DMS 273 treated with DMSO at 0.1 percent for 48 hours (cell line): ENCODE data around the gene ATP4A.
"Not testable (repeated sequence)": the region's sequence is repeated elsewhere in the genome, so short reads cannot be mapped to it uniquely, and the experiment has no call there.

ENCODE experiments used
- DNase-seq: peaks from one replicate; lab custom pipeline; 2025; lab: John Stamatoyannopoulos, UW

Gene ATP4A

DNA sequence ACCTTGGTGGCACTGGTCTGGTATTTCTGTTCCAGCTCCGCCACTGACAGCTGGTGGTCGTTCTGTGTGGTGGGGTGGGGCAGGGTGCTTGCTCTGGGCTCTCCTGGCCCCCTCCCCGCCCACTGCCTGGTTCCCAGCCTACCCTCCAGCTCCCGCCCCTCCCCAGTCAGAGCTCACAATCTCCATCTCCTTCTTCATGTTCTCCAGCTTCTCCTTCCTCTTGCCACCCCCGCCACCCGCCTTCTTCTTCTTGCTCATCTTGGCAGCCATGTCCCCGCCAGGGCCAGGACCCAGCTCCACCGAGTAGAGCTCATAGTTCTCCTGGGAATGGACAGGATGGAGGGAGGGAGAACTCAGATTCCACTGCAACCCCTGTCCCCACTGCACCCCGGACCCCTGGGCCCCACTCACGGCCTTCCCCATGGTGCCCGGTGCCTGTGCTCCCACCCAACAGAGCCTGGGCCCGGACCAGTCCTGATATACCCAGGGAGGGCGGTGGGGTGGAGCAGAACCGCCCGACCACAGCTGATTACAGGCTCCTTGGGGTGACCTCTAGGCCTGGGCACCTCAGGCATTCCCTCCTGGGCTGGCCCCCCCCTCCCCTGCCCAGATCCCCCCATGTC lies at the start of gene ATP4A:
TSS of gene ATP4A (minus strand) at position 452 of the 623 bp plus-strand sequence. CDS start at position 423, 29 bp downstream.
- DNase-seq, result no peak

- DNase-seq, result peak; percentile 78
These were observed 49.3 kb upstream of the ATP4A start, which contains the start of gene HAUS5 for GRCh38 chr19:35612559-35613321. TSS of gene HAUS5 (plus strand) at chr19:35612735. CDS start at chr19:35612795, 60 bp downstream.

DNA sequence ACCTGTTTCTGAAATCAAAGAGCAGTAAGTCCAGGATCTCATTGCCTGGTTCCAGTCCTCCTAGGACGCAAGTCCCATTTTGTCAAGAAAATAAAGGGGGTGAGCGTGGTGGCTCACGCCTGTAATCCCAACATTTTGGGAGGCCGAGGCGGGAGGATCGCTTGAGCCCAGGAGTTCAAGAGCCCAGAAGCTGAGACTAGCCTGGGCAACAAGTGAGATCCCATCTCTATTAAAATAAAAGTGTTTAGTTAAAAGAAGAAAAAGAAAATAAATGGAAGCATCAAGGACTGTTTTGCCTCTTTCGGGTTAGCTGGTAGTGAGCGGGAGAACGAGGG lies 48.7 kb upstream of the ATP4A start:
- no peak for DNase-seq

GRCh38 chr19:35609851-35610353 lies 46.4 kb upstream of the ATP4A start:
- DNase-seq, result no peak

DNA sequence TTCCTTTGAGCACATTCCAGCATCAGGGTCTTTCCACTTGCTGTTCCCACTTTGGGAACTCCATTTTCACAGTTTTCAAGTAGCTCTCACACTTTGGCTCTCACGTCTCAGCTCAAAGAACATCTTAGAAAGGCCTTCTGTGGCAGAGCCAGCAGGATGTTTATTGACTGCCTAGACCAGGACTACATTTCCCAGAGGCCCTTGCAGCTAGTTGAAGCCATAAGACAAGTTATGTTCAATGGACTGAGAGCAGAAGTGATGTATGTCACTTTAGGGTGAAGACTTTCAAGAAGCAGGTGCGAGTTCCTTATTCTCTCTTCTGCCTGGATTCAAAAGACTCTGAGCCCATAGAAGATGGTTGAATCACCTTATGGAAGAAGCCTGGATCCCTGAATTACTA lies 44.8 kb upstream of the ATP4A start:
- DNase-seq, result no peak

DNA sequence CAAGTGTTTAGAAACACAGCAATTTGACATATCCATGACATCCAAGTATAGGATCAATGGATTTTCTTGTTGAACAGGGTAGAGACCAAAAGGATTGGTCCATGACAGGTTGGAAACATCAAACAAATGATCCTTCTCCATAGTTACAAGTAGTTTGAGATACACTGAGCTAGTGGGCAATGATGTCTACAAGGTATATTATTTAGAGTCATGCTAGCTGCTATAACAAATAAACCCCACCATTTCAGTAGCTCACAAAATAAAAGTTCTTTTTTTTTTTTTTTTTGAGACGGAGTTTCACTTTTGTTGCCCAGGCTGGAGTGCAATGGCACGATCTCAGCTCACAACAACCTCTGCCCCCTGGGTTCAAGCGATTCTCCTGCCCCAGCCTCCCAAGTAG lies 44.2 kb upstream of the ATP4A start:
- DNase-seq, result no peak

- DNase-seq, result not testable (repeated sequence)
These were observed 43.7 kb upstream of the ATP4A start for GRCh38 chr19:35607170-35607569.

DNA sequence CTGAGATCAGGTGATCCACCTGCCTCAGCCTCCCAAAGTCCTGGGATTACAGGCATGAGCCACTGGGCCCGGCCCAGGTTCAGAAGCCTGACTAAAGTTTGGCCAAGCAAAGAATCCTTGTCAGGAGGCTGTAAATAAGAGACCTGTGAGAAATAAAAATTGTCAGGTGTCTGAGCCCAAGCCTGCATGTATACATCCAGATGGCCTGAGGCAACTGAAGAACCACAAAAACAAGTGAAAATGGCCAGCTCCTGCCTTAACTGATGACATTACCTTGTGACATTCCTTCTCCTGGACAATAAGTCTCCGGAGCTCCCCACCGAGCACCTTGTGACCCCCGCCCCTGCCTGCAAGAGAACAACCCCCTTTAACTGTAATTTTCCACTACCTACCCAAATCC lies 41.0 kb upstream of the ATP4A start:
- DNase-seq, result not testable (repeated sequence)

GRCh38 chr19:35601971-35602370 lies 38.5 kb upstream of the ATP4A start:
- no peak for DNase-seq

DNA sequence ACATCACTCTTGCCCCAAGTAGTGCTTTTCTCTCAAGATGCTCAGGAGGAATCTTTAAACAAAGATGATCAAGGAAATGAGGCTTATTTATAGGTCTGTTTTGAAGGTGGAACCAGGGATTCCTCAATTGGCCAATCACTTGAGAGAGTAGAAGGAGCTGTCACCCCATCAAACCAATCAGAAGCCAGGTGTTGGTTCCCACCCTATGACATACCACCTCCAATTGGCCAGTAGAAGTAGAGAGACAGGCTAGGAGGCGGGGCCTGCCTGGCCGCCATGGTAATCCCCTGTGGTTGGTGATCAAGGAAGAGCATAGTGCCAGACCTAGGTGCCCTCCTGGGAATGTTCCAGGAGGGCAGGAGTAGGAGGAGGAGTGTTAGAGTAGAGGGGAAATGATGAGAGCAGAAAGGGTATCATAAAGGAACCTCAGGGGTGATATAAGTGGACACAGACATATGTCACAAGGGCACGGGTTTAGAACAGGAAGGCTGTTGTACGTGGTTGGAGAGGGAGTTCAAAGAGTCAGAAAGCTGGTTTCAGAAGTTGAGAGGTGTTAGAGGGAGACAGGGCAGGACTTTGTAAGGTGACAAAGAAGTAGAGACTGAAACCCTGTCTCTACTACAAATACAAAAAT lies 33.0 kb upstream of the ATP4A start:
- DNase-seq, result no peak

GRCh38 chr19:35595928-35596327 lies 32.5 kb upstream of the ATP4A start:
- no peak for DNase-seq

GRCh38 chr19:35595026-35595425 lies 31.6 kb upstream of the ATP4A start:
- DNase-seq, result not testable (repeated sequence)

DNA sequence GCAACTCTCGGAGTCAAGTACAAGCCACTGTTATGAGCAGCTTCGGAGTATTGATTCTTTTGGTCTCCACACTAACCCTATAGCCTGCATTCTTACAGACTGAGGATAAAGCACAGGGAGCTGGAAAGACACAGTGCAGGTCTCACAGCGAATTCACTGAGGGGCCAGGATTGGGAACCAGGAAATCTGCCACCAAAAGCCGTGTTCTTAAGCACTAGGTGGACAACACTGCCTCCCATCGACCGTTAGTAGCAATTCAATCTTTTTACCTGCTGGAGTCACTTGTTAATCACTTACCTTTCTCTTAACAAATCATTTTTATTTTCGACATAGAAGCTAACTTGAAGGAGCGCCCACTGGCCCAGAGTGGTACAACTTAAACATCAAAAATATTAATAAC lies 28.8 kb upstream of the ATP4A start:
- DNase-seq, result no peak

DNA sequence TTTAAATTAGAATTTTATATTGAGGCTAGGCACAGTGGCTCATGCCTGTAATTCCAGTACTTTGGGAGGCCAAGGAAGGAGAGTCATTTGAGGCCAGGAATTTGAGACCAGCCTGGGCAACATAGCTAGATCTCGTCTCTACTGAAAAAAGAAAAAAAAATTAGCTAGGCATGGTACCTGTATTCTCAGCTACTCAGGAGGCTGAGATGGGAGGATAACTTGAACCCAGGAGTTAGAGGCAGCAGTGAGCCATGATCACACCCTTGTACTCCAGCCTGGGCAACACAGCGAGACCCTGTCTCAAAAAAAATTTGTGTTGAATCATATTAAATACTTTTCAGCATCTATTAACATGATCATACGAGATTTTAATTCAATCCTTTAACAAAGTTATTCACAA lies 27.4 kb upstream of the ATP4A start:
- no peak for DNase-seq

GRCh38 chr19:35587321-35587720 lies 23.9 kb upstream of the ATP4A start:
- DNase-seq, result no peak

DNA sequence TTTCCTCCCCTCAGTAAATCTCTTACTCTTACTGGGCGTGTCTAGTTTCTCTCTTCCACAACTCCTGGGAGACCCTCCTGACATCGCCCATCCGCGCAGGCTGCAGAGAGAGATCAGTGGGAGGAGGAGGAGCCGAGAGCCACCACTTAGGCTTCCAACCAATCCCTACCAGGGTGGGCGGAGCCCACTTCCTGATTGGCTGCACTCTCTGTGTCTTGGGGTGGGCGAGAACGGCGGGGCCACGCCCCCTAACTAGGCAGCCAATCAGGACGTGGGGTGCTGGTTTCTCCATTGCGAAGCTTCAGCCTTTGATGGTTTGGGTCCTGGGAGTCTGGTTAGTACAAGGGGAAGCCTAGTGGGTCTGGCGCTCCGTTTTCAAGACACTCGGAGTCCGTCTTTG lies 22.4 kb upstream of the ATP4A start, which contains the start of gene PMIS2:
TSS of gene PMIS2 (plus strand) at position 326 of the 400 bp plus-strand sequence. CDS start 87 bp downstream, outside the sequence.
- no peak for DNase-seq

DNA sequence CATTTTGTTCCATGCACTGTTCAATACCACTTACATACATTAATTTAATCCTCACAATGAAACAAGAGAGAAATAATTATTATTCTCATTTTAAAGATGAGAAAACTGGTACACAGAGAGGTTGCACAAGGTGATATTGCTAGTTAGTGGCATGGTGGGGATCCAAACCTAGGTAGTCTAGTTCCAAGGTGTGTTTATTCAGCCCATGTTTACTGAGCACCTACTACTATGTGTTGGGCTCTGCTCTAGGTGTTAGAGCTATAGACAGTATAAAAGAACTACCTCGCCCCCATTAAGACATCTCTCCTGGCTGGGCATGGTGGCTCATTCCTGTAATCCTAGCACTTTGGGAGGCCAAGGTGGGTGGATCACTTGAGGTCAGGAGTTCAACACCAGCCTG lies 19.3 kb upstream of the ATP4A start:
- DNase-seq, result no peak

GRCh38 chr19:35578707-35579106 lies 15.2 kb upstream of the ATP4A start:
- no peak for DNase-seq

DNA sequence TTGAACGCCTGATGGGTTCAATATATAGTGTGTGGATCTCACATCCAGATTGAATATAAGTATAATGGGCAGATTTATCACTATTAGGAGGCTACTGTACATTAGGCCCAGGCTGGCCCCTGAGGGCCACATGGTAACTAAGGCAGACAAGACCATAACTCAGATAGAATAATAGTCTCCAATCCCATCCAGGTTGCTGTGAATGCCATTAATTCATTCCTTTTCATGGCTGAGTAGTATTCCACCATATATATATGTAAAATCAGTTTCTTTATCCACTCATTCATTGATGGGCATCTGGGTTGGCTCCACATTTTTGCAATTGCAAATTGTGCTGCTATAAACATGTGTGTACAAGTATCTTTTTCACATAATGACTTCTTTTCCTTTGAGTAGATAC lies 14.5 kb upstream of the ATP4A start:
- DNase-seq, result no peak

DNA sequence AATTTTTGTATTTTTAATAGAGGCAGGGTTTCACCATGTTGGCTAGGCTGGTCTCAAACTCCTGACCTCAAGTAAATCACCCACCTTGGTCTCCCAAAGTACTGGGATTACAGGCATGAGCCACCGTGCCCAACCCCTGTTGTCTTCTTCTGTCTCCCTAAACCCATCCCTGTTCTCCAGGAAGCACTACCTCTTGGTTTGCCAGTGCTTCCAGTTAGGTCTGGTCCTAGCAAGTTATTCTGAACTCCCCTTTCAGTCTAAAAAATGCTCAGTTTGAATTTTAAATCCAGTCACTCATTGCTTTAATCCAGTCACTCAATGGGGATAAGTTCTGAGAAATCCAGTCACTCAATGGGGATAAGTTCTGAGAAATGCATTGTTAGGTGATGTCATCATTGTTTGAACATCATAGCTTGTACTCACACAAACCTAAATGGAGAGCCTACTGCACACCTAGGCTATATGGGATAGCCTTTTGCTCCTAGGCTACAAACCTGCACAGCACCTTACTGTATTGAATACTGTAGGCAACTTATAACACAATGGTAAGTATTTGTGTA lies 8.0 kb upstream of the ATP4A start:
- DNase-seq, result no peak

GRCh38 chr19:35569281-35569781 lies 5.9 kb upstream of the ATP4A start:
- DNase-seq, result no peak

- DNase-seq, result no peak
These were observed 3.3 kb upstream of the ATP4A start for GRCh38 chr19:35566738-35567137.
